ENCODE measurements around the gene CYP8B1. TPM values are rescaled to one million over a fixed set of nuclear protein-coding genes. Genes with fewer than 3 reads are reported as not detected.

Gene CYP8B1
- total and polyA plus RNA-seq, 2 donors: 0.02 TPM; not detected in 1

- Histone ChIP-seq H3K9me3 (ENCODE audit: control insufficient read depth in 2 of 2, insufficient read depth in 1 of 2, low read length in 1 of 2) (no peaks in the 10 kb centered on the region), H3K4me3 (ENCODE audit: low read length in 2 of 2) (no peak overlapping the region), H3K27ac (ENCODE audit: low read depth in 1 of 2, low read length in 1 of 2) (no peak overlapping the region), H3K4me1 (ENCODE audit: control insufficient read depth in 2 of 2, insufficient read depth in 2 of 2, low read length in 2 of 2) (peaks cover 9 to 13% of the 10 kb centered on the region in 2 donors), H3K27me3 (ENCODE audit: control insufficient read depth in 2 of 2, insufficient read depth in 1 of 2, low read length in 1 of 2) (peaks cover 2 to 20% of the 10 kb centered on the region in 2 donors), H3K36me3 (ENCODE audit: control insufficient read depth in 2 of 2, insufficient read depth in 2 of 2, low read length in 1 of 2) (no peaks in the 10 kb centered on the region)
- 91% methylated on average over 7 of the region's 7 CpGs for WGBS
- no peak for DNase-seq (ENCODE audit: low read depth in 6 of 9, low spot score in 9 of 9)
Measured at GRCh38 chr3:42876940-42877720, 1.5 kb upstream of the CYP8B1 start.

- Histone ChIP-seq H3K27me3 (ENCODE audit: control insufficient read depth in 2 of 2, insufficient read depth in 1 of 2, low read length in 1 of 2) (peaks cover 2 to 20% of the 10 kb centered on the region in 2 donors), H3K4me1 (ENCODE audit: control insufficient read depth in 2 of 2, insufficient read depth in 2 of 2, low read length in 2 of 2) (peaks cover 6 to 9% of the 10 kb centered on the region in 2 donors), H3K9me3 (ENCODE audit: control insufficient read depth in 2 of 2, insufficient read depth in 1 of 2, low read length in 1 of 2) (no peaks in the 10 kb centered on the region), H3K27ac (ENCODE audit: low read depth in 1 of 2, low read length in 1 of 2) (no peak overlapping the region), H3K4me3 (ENCODE audit: low read length in 2 of 2) (no peak overlapping the region), H3K36me3 (ENCODE audit: control insufficient read depth in 2 of 2, insufficient read depth in 2 of 2, low read length in 1 of 2) (no peaks in the 10 kb centered on the region)
- no peak for DNase-seq (ENCODE audit: low read depth in 6 of 9, low spot score in 9 of 9)
- WGBS: 82% methylated on average over 1 of the region's 1 CpG
Measured at GRCh38 chr3:42876401-42876800, 722 bp upstream of the CYP8B1 start.

GRCh38 chr3:42874749-42875148, 930 bp downstream of the CYP8B1 start:
- Histone ChIP-seq H3K4me1 (ENCODE audit: control insufficient read depth in 2 of 2, insufficient read depth in 2 of 2, low read length in 2 of 2) (no peaks in the 10 kb centered on the region), H3K4me3 (ENCODE audit: low read length in 2 of 2) (no peak overlapping the region), H3K27ac (ENCODE audit: low read depth in 1 of 2, low read length in 1 of 2) (no peak overlapping the region), H3K9me3 (ENCODE audit: control insufficient read depth in 2 of 2, insufficient read depth in 1 of 2, low read length in 1 of 2) (no peaks in the 10 kb centered on the region), H3K36me3 (ENCODE audit: control insufficient read depth in 2 of 2, insufficient read depth in 2 of 2, low read length in 1 of 2) (no peaks in the 10 kb centered on the region), H3K27me3 (ENCODE audit: control insufficient read depth in 2 of 2, insufficient read depth in 1 of 2, low read length in 1 of 2) (peaks cover 0 to 13% of the 10 kb centered on the region in 2 donors)
- 94% methylated on average over 10 of the region's 10 CpGs for WGBS
- no peak for DNase-seq (ENCODE audit: low read depth in 6 of 9, low spot score in 9 of 9)

- DNase-seq (ENCODE audit: low read depth in 6 of 9, low spot score in 9 of 9): no peak
- WGBS: 87% methylated on average over 9 of the region's 9 CpGs
- H3K36me3 ChIP-seq (ENCODE audit: control insufficient read depth in 2 of 2, insufficient read depth in 2 of 2, low read length in 1 of 2): no peaks in the 10 kb centered on the region
Measured at GRCh38 chr3:42873221-42873982, 2.3 kb downstream of the CYP8B1 start.

GRCh38 chr3:42872718-42873117, 3.0 kb downstream of the CYP8B1 start:
- no peak for DNase-seq (ENCODE audit: low read depth in 6 of 9, low spot score in 9 of 9)
- no peak overlapping the region for H3K27ac ChIP-seq (ENCODE audit: low read depth in 1 of 2, low read length in 1 of 2)
- H3K4me3 ChIP-seq (ENCODE audit: low read length in 2 of 2): no peak overlapping the region
- H3K9me3 ChIP-seq (ENCODE audit: control insufficient read depth in 2 of 2, insufficient read depth in 1 of 2, low read length in 1 of 2): no peaks in the 10 kb centered on the region
- H3K27me3 ChIP-seq (ENCODE audit: control insufficient read depth in 2 of 2, insufficient read depth in 1 of 2, low read length in 1 of 2): peaks cover 0 to 8% of the 10 kb centered on the region in 2 donors
- WGBS: 94% methylated on average over 1 of the region's 1 CpG
- H3K4me1 ChIP-seq (ENCODE audit: control insufficient read depth in 2 of 2, insufficient read depth in 2 of 2, low read length in 2 of 2): no peaks in the 10 kb centered on the region
- H3K36me3 ChIP-seq (ENCODE audit: control insufficient read depth in 2 of 2, insufficient read depth in 2 of 2, low read length in 1 of 2): no peaks in the 10 kb centered on the region

More at GRCh38 chr3:42873221-42873982, 2.3 kb downstream of the CYP8B1 start:
- no peak overlapping the region for H3K4me3 ChIP-seq (ENCODE audit: low read length in 2 of 2)
- H3K27ac ChIP-seq (ENCODE audit: low read depth in 1 of 2, low read length in 1 of 2): no peak overlapping the region
- no peaks in the 10 kb centered on the region for H3K4me1 ChIP-seq (ENCODE audit: control insufficient read depth in 2 of 2, insufficient read depth in 2 of 2, low read length in 2 of 2)
- no peaks in the 10 kb centered on the region for H3K9me3 ChIP-seq (ENCODE audit: control insufficient read depth in 2 of 2, insufficient read depth in 1 of 2, low read length in 1 of 2)
- H3K27me3 ChIP-seq (ENCODE audit: control insufficient read depth in 2 of 2, insufficient read depth in 1 of 2, low read length in 1 of 2): peaks cover 0 to 8% of the 10 kb centered on the region in 2 donors

GRCh38 chr3:42871592-42872196, 4.0 kb downstream of the CYP8B1 start:
- no peaks in the 10 kb centered on the region for H3K4me1 ChIP-seq (ENCODE audit: control insufficient read depth in 2 of 2, insufficient read depth in 2 of 2, low read length in 2 of 2)
- H3K9me3 ChIP-seq (ENCODE audit: control insufficient read depth in 2 of 2, insufficient read depth in 1 of 2, low read length in 1 of 2): no peaks in the 10 kb centered on the region
- 88% methylated on average over 5 of the region's 5 CpGs for WGBS
- no peak for DNase-seq (ENCODE audit: low read depth in 6 of 9, low spot score in 9 of 9)
- H3K27ac ChIP-seq (ENCODE audit: low read depth in 1 of 2, low read length in 1 of 2): no peak overlapping the region
- H3K4me3 ChIP-seq (ENCODE audit: low read length in 2 of 2): no peak overlapping the region
- H3K36me3 ChIP-seq (ENCODE audit: control insufficient read depth in 2 of 2, insufficient read depth in 2 of 2, low read length in 1 of 2): no peaks in the 10 kb centered on the region
- peaks cover 0 to 8% of the 10 kb centered on the region in 2 donors for H3K27me3 ChIP-seq (ENCODE audit: control insufficient read depth in 2 of 2, insufficient read depth in 1 of 2, low read length in 1 of 2)

GRCh38 chr3:42868841-42869240, 6.8 kb downstream of the CYP8B1 start:
- H3K4me1 ChIP-seq (ENCODE audit: control insufficient read depth in 2 of 2, insufficient read depth in 2 of 2, low read length in 2 of 2): no peaks in the 10 kb centered on the region
- no peak overlapping the region for H3K4me3 ChIP-seq (ENCODE audit: low read length in 2 of 2)
- H3K9me3 ChIP-seq (ENCODE audit: control insufficient read depth in 2 of 2, insufficient read depth in 1 of 2, low read length in 1 of 2): no peaks in the 10 kb centered on the region
- H3K27me3 ChIP-seq (ENCODE audit: control insufficient read depth in 2 of 2, insufficient read depth in 1 of 2, low read length in 1 of 2): peaks cover 0 to under 1% of the 10 kb centered on the region in 2 donors
- H3K36me3 ChIP-seq (ENCODE audit: control insufficient read depth in 2 of 2, insufficient read depth in 2 of 2, low read length in 1 of 2): no peaks in the 10 kb centered on the region
- WGBS: 89% methylated on average over 5 of the region's 5 CpGs
- H3K27ac ChIP-seq (ENCODE audit: low read depth in 1 of 2, low read length in 1 of 2): no peak overlapping the region
- no peak for DNase-seq (ENCODE audit: low read depth in 6 of 9, low spot score in 9 of 9)

GRCh38 chr3:42867138-42867537, 8.5 kb downstream of the CYP8B1 start:
- no peaks in the 10 kb centered on the region for H3K4me1 ChIP-seq (ENCODE audit: control insufficient read depth in 2 of 2, insufficient read depth in 2 of 2, low read length in 2 of 2)
- H3K27ac ChIP-seq (ENCODE audit: low read depth in 1 of 2, low read length in 1 of 2): no peak overlapping the region
- DNase-seq (ENCODE audit: low read depth in 6 of 9, low spot score in 9 of 9): no peak
- no peaks in the 10 kb centered on the region for H3K9me3 ChIP-seq (ENCODE audit: control insufficient read depth in 2 of 2, insufficient read depth in 1 of 2, low read length in 1 of 2)
- no peak overlapping the region for H3K4me3 ChIP-seq (ENCODE audit: low read length in 2 of 2)
- H3K36me3 ChIP-seq (ENCODE audit: control insufficient read depth in 2 of 2, insufficient read depth in 2 of 2, low read length in 1 of 2): no peaks in the 10 kb centered on the region
- WGBS: 90% methylated on average over 7 of the region's 7 CpGs
- no peaks in the 10 kb centered on the region for H3K27me3 ChIP-seq (ENCODE audit: control insufficient read depth in 2 of 2, insufficient read depth in 1 of 2, low read length in 1 of 2)

GRCh38 chr3:42865256-42865655, 10.4 kb downstream of the CYP8B1 start:
- DNase-seq (ENCODE audit: low read depth in 6 of 9, low spot score in 9 of 9): no peak
- Histone ChIP-seq H3K36me3 (ENCODE audit: control insufficient read depth in 2 of 2, insufficient read depth in 2 of 2, low read length in 1 of 2) (no peaks in the 10 kb centered on the region), H3K27ac (ENCODE audit: low read depth in 1 of 2, low read length in 1 of 2) (no peak overlapping the region), H3K27me3 (ENCODE audit: control insufficient read depth in 2 of 2, insufficient read depth in 1 of 2, low read length in 1 of 2) (no peaks in the 10 kb centered on the region), H3K4me3 (ENCODE audit: low read length in 2 of 2) (no peak overlapping the region), H3K9me3 (ENCODE audit: control insufficient read depth in 2 of 2, insufficient read depth in 1 of 2, low read length in 1 of 2) (no peaks in the 10 kb centered on the region), H3K4me1 (ENCODE audit: control insufficient read depth in 2 of 2, insufficient read depth in 2 of 2, low read length in 2 of 2) (no peaks in the 10 kb centered on the region)
- WGBS: 97% methylated on average over 8 of the region's 8 CpGs
